ENCODE measurements around the gene SLC39A13. TPM values are rescaled to one million over a fixed set of nuclear protein-coding genes. Genes with fewer than 3 reads are reported as not detected.
A peak's percentile ranks its signal among the peaks of the same experiment; 100 is the strongest.

SLC39A13 gene
- total and polyA plus RNA-seq, 2 of the 13 experiments (the other 11 are each of a cell fraction or from before 2014, with no cell fraction given) = 15.3 to 30.5 TPM

- TF ChIP-seq ZNF777 (CRISPR knock-in tag; IDR thresholded peaks at IDR 0.05) (no peak), GATAD1 (CRISPR knock-in tag; IDR thresholded peaks at IDR 0.05) (no peak), KLF9 (CRISPR knock-in tag; IDR thresholded peaks at IDR 0.05; ENCODE audit: low read depth) (no peak), ASH2L (IDR thresholded peaks at IDR 0.05; ENCODE audit: insufficient read length, low read depth, low read length) (no peak), ZNF513 (CRISPR knock-in tag; conservative IDR thresholded peaks at IDR 0.05) (no peak), RXRB (CRISPR knock-in tag; IDR thresholded peaks at IDR 0.05; ENCODE audit: borderline replicate concordance) (peak; percentile 58; the same call in 1 of the 2 replicates), ZNF670 (CRISPR knock-in tag; IDR thresholded peaks at IDR 0.05; ENCODE audit: borderline replicate concordance) (no peak), ZNF841 (CRISPR knock-in tag; IDR thresholded peaks at IDR 0.05; ENCODE audit: borderline replicate concordance) (no peak), FOSL2 (CRISPR knock-in tag; IDR thresholded peaks at IDR 0.05) (0 out of 2 replicates have a peak, but pooled peaks have one; percentile 10), TMF1 (CRISPR knock-in tag; IDR thresholded peaks at IDR 0.05; ENCODE audit: low read depth) (0 out of 2 replicates have a peak, but pooled peaks have one; percentile 32), NR2F1 (CRISPR knock-in tag; IDR thresholded peaks at IDR 0.05) (peak; percentile 34 to 43; a peak in 1 of 4 replicates), TAF1 (CRISPR knock-in tag; IDR thresholded peaks at IDR 0.05) (no peak), AKNA (CRISPR knock-in tag; IDR thresholded peaks at IDR 0.05; ENCODE audit: borderline replicate concordance) (no peak), DNMT1 (CRISPR knock-in tag; IDR thresholded peaks at IDR 0.05) (no peak), HBP1 (CRISPR knock-in tag; IDR thresholded peaks at IDR 0.05; ENCODE audit: low read depth) (no peak), ONECUT2 (CRISPR knock-in tag; IDR thresholded peaks at IDR 0.05) (no peak), PPARG (CRISPR knock-in tag; conservative IDR thresholded peaks at IDR 0.05) (peak; percentile 58; the same call in 1 of the 2 replicates), ZMYM2 (CRISPR knock-in tag; IDR thresholded peaks at IDR 0.05) (peak; percentile 59), MTF2 (CRISPR knock-in tag; IDR thresholded peaks at IDR 0.05; ENCODE audit: borderline replicate concordance) (no peak), NKX3-1 (CRISPR knock-in tag; IDR thresholded peaks at IDR 0.05) (no peak), MTA3 (CRISPR knock-in tag; IDR thresholded peaks at IDR 0.05) (no peak)
Observed at GRCh38 chr11:47431356-47432083, 23.1 kb downstream of the SLC39A13 start (continued).
